H1 (cell line): ENCODE data around the gene CTDNEP1. TPM values are rescaled to one million over a fixed set of nuclear protein-coding genes. Genes with fewer than 3 reads are reported as not detected.

Experiments
- ASH2L ChIP-seq: fragments of 200-600, 300-600 bp; sonication (generic); IDR thresholded peaks from one replicate; pipeline ENCODE4 v1.7.1; 2017; ENCODE audit warnings: low read length
- CHD2 ChIP-seq: IDR thresholded peaks from 2 replicates; pipeline ENCODE4 v1.6.1; 2012; ENCODE audit warnings: low read length, improper control_type of control experiment
- CREB1 ChIP-seq: IDR thresholded peaks from 2 replicates; pipeline ENCODE4 v1.6.1; 2012; ENCODE audit warnings: inconsistent platforms
- CTCF ChIP-seq, 3 experiments: IDR thresholded peaks; 1 replicate in 2 of 3; 2 replicates in 1 of 3; pipeline versions ENCODE4 v1.5.1 to v1.6.1; 2011; ENCODE audit warnings: low read length in 3 of 3, mild to moderate bottlenecking in 3 of 3, inconsistent platforms in 2 of 3, low read depth in 1 of 3, moderate library complexity in 1 of 3; ENCODE audit not compliant: insufficient read depth in 1 of 3; ENCODE audit errors: control extremely low read depth in 1 of 3
- FOSL1 ChIP-seq: IDR thresholded peaks from 2 replicates; pipeline ENCODE4 v1.6.1; 2011; ENCODE audit warnings: mild to moderate bottlenecking, low read depth, low read length, moderate library complexity; ENCODE audit not compliant: insufficient read depth
- GTF2F1 ChIP-seq: IDR thresholded peaks from 2 replicates; pipeline ENCODE4 v1.6.1; 2012; ENCODE audit warnings: low read depth, low read length, improper control_type of control experiment, borderline replicate concordance
- HDAC2 ChIP-seq, 2 experiments: fragments of 300-600 bp in 1 of 2; sonication (generic) in 1 of 2; IDR thresholded peaks; 2 replicates each; pipeline ENCODE4 v1.6.1; 2011 to 2012; ENCODE audit warnings: low read depth in 2 of 2, low read length in 2 of 2, mild to moderate bottlenecking in 2 of 2, moderate library complexity in 2 of 2, borderline replicate concordance in 1 of 2, inconsistent platforms in 1 of 2
- JUND ChIP-seq: IDR thresholded peaks from 2 replicates; pipeline ENCODE4 v1.6.1; 2011; ENCODE audit warnings: mild to moderate bottlenecking, improper control_type of control experiment, low read length
- NRF1 ChIP-seq: IDR thresholded peaks from 2 replicates; pipeline ENCODE4 v1.6.1; 2011; ENCODE audit warnings: mild to moderate bottlenecking, low read depth, low read length, improper control_type of control experiment
- POLR2AphosphoS5 ChIP-seq: IDR thresholded peaks from 2 replicates; pipeline ENCODE4 v1.6.1; 2011; ENCODE audit warnings: low read depth, low read length
- RAD21 ChIP-seq, 2 experiments: IDR thresholded peaks in 1 of 2; conservative IDR thresholded peaks in 1 of 2; 2 replicates each; pipeline ENCODE4 v1.6.1; 2011; ENCODE audit warnings: low read depth in 2 of 2, low read length in 2 of 2, improper control_type of control experiment in 1 of 2, inconsistent platforms in 1 of 2, mild to moderate bottlenecking in 1 of 2, moderate library complexity in 1 of 2
- RXRA ChIP-seq: IDR thresholded peaks from 2 replicates; pipeline ENCODE4 v1.6.1; 2011; ENCODE audit warnings: low read depth, mild to moderate bottlenecking, low read length, moderate library complexity; ENCODE audit not compliant: insufficient read depth
- SIX5 ChIP-seq: IDR thresholded peaks from 2 replicates; pipeline ENCODE4 v1.6.1; 2011; ENCODE audit warnings: mild to moderate bottlenecking, low read depth, low read length
- SP4 ChIP-seq: IDR thresholded peaks from 2 replicates; pipeline ENCODE4 v1.6.1; 2012; ENCODE audit warnings: low read length, inconsistent platforms
- SRF ChIP-seq: IDR thresholded peaks from 2 replicates; pipeline ENCODE4 v1.6.1; 2011; ENCODE audit warnings: mild to moderate bottlenecking, low read depth, low read length, moderate library complexity
- TBP ChIP-seq: IDR thresholded peaks from 2 replicates; pipeline ENCODE4 v1.6.1; 2011; ENCODE audit warnings: low read depth, low read length, improper control_type of control experiment
- TCF12 ChIP-seq: IDR thresholded peaks from 2 replicates; pipeline ENCODE4 v1.6.1; 2011; ENCODE audit warnings: low read depth, mild to moderate bottlenecking, low read length
- USF2 ChIP-seq: IDR thresholded peaks from 2 replicates; pipeline ENCODE4 v1.6.1; 2011; ENCODE audit warnings: low read length, improper control_type of control experiment
- polyA plus RNA-seq, 7 experiments: library from polyadenylated mRNA; depleted of rRNA in 3 of 7; stranded (reverse) in 5 of 7; unstranded in 2 of 7; fragments of >200 nt in 5 of 7; fragments of 200-250 nt in 2 of 7; gene quantifications; 1 replicate in 5 of 7; 2 replicates in 1 of 7; 4 replicates in 1 of 7; pipeline versions ENCODE4 v1.2.1 to v1.2.3, GENCODE V29; 2011 to 2013; ENCODE audit warnings: missing spikeins in 2 of 7, mixed read lengths in 2 of 7
- total RNA-seq: library from RNA; stranded (reverse); fragmentation: NEBNext Ultra II Directional; extraction: Animal tissue kit (Norgen Biotek cat#: 25700); gene quantifications from 2 replicates; pipeline ENCODE4 v1.2.1, GENCODE V29; 2021
- TF ChIP-seq, protein P1 (sequence below): IDR thresholded peaks from 2 replicates; pipeline ENCODE4 v1.6.1; 2012; ENCODE audit warnings: inconsistent platforms

Gene CTDNEP1
- total and polyA plus RNA-seq, 2 of the 8 experiments (the other 6 are each of a cell fraction or from before 2014, with no cell fraction given) = 114 to 123 TPM

- peak in 1 of 2 experiments; percentile 11; a peak in 1 of 4 replicates for TF ChIP-seq RAD21 (IDR thresholded peaks at IDR 0.05 in 1 of 2, conservative IDR thresholded peaks at IDR 0.05 in 1 of 2; ENCODE audit: low read depth in 2 of 2, low read length in 2 of 2)
- TF ChIP-seq NRF1 = no peak
- TF ChIP-seq RXRA = no peak
- TF ChIP-seq USF2 = no peak
- no peak for TF ChIP-seq GTF2F1
- peak; percentile 77; the same call in 1 of the 2 replicates for TF ChIP-seq TBP
- peak; percentile 84; the same call in 1 of the 2 replicates for TF ChIP-seq SP4
- 0 out of 2 replicates have a peak, but pooled peaks have one; percentile 5 for TF ChIP-seq CHD2
- peak; percentile 95 for TF ChIP-seq ASH2L
- no peak for TF ChIP-seq TCF12
- peak; percentile 97 for TF ChIP-seq CREB1
- TF ChIP-seq POLR2AphosphoS5 = peak; percentile 92; the same call in 1 of the 2 replicates
- TF ChIP-seq, protein P1, sequence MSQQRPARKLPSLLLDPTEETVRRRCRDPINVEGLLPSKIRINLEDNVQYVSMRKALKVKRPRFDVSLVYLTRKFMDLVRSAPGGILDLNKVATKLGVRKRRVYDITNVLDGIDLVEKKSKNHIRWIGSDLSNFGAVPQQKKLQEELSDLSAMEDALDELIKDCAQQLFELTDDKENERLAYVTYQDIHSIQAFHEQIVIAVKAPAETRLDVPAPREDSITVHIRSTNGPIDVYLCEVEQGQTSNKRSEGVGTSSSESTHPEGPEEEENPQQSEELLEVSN = no peak
- TF ChIP-seq SRF = 0 out of 2 replicates have a peak, but pooled peaks have one; percentile 3
- TF ChIP-seq FOSL1 = no peak
- TF ChIP-seq CTCF (IDR thresholded peaks at IDR 0.05; ENCODE audit: control extremely low read depth in 1 of 3, insufficient read depth in 1 of 3, low read depth in 1 of 3, low read length in 3 of 3) = peak in 2 of 3 experiments; percentile 20 to 28; a peak in 2 of 4 replicates
- TF ChIP-seq HDAC2 (IDR thresholded peaks at IDR 0.05; ENCODE audit: borderline replicate concordance in 1 of 2, low read depth in 2 of 2, low read length in 2 of 2) = 0 out of 4 replicates have a peak, but pooled peaks of 1 of the 2 experiments have one; percentile 32
- peak; percentile 92 for TF ChIP-seq JUND
- no peak for TF ChIP-seq SIX5
These were observed 876 bp upstream of the CTDNEP1 start, which contains the start of gene ELP5 (continued) for GRCh38 chr17:7252176-7253043.
